Fibroblast of pulmonary artery (primary cell): ENCODE results near the gene DOCK7.

Experiments used
- DNase-seq: peaks from one replicate; pipeline ENCODE4 v3.0.0-alpha.2; 2010; ENCODE audit warnings: low read depth
- H3K4me3 ChIP-seq: replicated peaks from 2 replicates; pipeline ENCODE4 v1.5.1; 2011; ENCODE audit warnings: low read depth, mild to moderate bottlenecking, control low read depth, low read length, moderate library complexity
- CTCF ChIP-seq: IDR thresholded peaks from 2 replicates; pipeline ENCODE4 v1.5.1; 2011; ENCODE audit warnings: mild to moderate bottlenecking, control low read depth, low read length, inconsistent platforms; ENCODE audit errors: missing control alignments

Gene DOCK7

GRCh38 chr1:62687903-62688686, at the start of gene DOCK7:
TSS of gene DOCK7 (minus strand) at chr1:62688386. CDS start at chr1:62688264, 122 bp downstream.
- TF ChIP-seq CTCF: no peak
- H3K4me3 ChIP-seq: peak within 1 kb of the TSS; percentile 79
- DNase-seq: peak; percentile 83

GRCh38 chr1:62735491-62736171, 47.4 kb upstream of the DOCK7 start:
- peak; percentile 51 for DNase-seq
- no peak overlapping the region for H3K4me3 ChIP-seq
- no peak for TF ChIP-seq CTCF

GRCh38 chr1:62732331-62732730, 44.1 kb upstream of the DOCK7 start:
- no peak overlapping the region for H3K4me3 ChIP-seq
- DNase-seq: no peak
- TF ChIP-seq CTCF: no peak

GRCh38 chr1:62728963-62729362, 40.8 kb upstream of the DOCK7 start:
- no peak overlapping the region for H3K4me3 ChIP-seq
- DNase-seq: no peak
- no peak for TF ChIP-seq CTCF

- TF ChIP-seq CTCF: no peak
- H3K4me3 ChIP-seq: no peak overlapping the region
- DNase-seq: no peak
Measured at GRCh38 chr1:62727656-62728407, 39.6 kb upstream of the DOCK7 start.

- H3K4me3 ChIP-seq: no peak overlapping the region
- TF ChIP-seq CTCF: no peak
- peak; percentile 29 for DNase-seq
Measured at GRCh38 chr1:62726011-62726442, 37.8 kb upstream of the DOCK7 start.
